HCT116 (cell line): ENCODE measurements around the gene FRZB. TPM values are rescaled to one million over a fixed set of nuclear protein-coding genes. Genes with fewer than 3 reads are reported as not detected.

Experiments
- ATAC-seq: fragments of 200-7000 bp; cut with Tn5 transposase; 2 replicates; pipeline ENCODE4 v1.9.1; 2020; ENCODE audit warnings: mild to moderate bottlenecking, moderate library complexity
- BruUV-seq: library from RNA; stranded (reverse); fragments of 400-500 nt; replicated peaks from 2 replicates; lab custom pipeline; 2021; lab: Mats Ljungman, UMichigan
- CTCF ChIA-PET: fragments of 300-600 bp; sonication (Branson Sonifier 250); formaldehyde crosslinking; loops from one replicate; lab custom pipeline; 2021; ENCODE audit warnings: antibody characterized with exemption; lab: Charles Lee
- POLR2A ChIA-PET: fragments of 300-600, 350-600 bp; sonication (Branson Sonifier 250); formaldehyde crosslinking; loops from one replicate; lab custom pipeline; 2021; ENCODE audit warnings: antibody characterized with exemption; lab: Charles Lee
- RAD21 ChIA-PET, 2 experiments: fragments of 300-600 bp; sonication (Branson Sonifier 250); formaldehyde crosslinking; loops; one replicate each; lab custom pipeline; 2023; ENCODE audit warnings: low total read pairs in 2 of 2; ENCODE audit not compliant: uncharacterized antibody in 2 of 2, unreplicated experiment in 2 of 2, low non-redundant PET in 1 of 2; lab: Charles Lee
- DNase-seq: peaks from one replicate; pipeline ENCODE4 v3.0.0-alpha.2; 2010; ENCODE audit warnings: low read depth, low spot score
- H2AFZ ChIP-seq: fragments of 200-600 bp; shearing (Covaris generic), sonication (generic); 2 replicates; pipeline ENCODE4 v1.6.1; 2017; ENCODE audit warnings: low read depth, mixed run types, mixed read lengths, antibody characterized with exemption, low read length; ENCODE audit not compliant: poor library complexity, severe bottlenecking
- H3K27ac ChIP-seq: 2 replicates; pipeline ENCODE4 v1.5.1; 2012; ENCODE audit warnings: low read depth, low read length
- H3K27me3 ChIP-seq: fragments of 200-600 bp; sonication (generic); 2 replicates; pipeline ENCODE4 v1.6.1; 2016; ENCODE audit warnings: mixed run types, low read length, mixed read lengths; ENCODE audit not compliant: insufficient read depth
- H3K36me3 ChIP-seq, 2 experiments: fragments of 200-500 bp in 1 of 2; fragments of 200-600 bp in 1 of 2; sonication (Bioruptor generic) in 1 of 2; sonication (generic) in 1 of 2; 2 replicates each; pipeline versions ENCODE4 v1.5.1 to v1.6.1; 2014 to 2016; ENCODE audit warnings: low read length in 2 of 2, inconsistent platforms in 1 of 2, mixed read lengths in 1 of 2, mixed run types in 1 of 2; ENCODE audit not compliant: insufficient read depth in 2 of 2, control insufficient read depth in 1 of 2
- H3K4me1 ChIP-seq, 2 experiments: fragments of 200-600 bp in 1 of 2; sonication (generic) in 1 of 2; 2 replicates each; pipeline versions ENCODE4 v1.5.1 to v1.6.1; 2012 to 2017; ENCODE audit warnings: low read length in 2 of 2, inconsistent platforms in 1 of 2, mild to moderate bottlenecking in 1 of 2, mixed read lengths in 1 of 2, mixed run types in 1 of 2, moderate library complexity in 1 of 2; ENCODE audit not compliant: insufficient read depth in 2 of 2, control insufficient read depth in 1 of 2
- H3K4me2 ChIP-seq: fragments of 200-600 bp; sonication (generic); 2 replicates; pipeline ENCODE4 v1.6.1; 2017; ENCODE audit warnings: mixed run types, low read length, mixed read lengths
- H3K4me3 ChIP-seq, 2 experiments: fragments of 200-600 bp in 1 of 2; sonication (generic) in 1 of 2; replicated peaks in 1 of 2; 2 replicates each; pipeline ENCODE4 v1.5.1; 2011 to 2016; ENCODE audit warnings: low read length in 2 of 2, control low read depth in 1 of 2, low read depth in 1 of 2, mild to moderate bottlenecking in 1 of 2, mixed read lengths in 1 of 2, mixed run types in 1 of 2
- H3K79me2 ChIP-seq: fragments of 200-600 bp; sonication (generic); 2 replicates; pipeline ENCODE4 v1.6.1; 2017; ENCODE audit warnings: mild to moderate bottlenecking, mixed run types, low read length, moderate library complexity, mixed read lengths; ENCODE audit not compliant: insufficient read depth
- H3K9ac ChIP-seq: fragments of 200-600 bp; sonication (generic); 2 replicates; pipeline ENCODE4 v1.6.1; 2016; ENCODE audit warnings: low read length, mixed read lengths
- H3K9me2 ChIP-seq: fragments of 200-600 bp; sonication (generic), shearing (Covaris generic); 2 replicates; pipeline ENCODE4 v1.6.1; 2017; ENCODE audit warnings: mixed run types, mild to moderate bottlenecking, moderate library complexity; ENCODE audit not compliant: insufficient read depth
- H3K9me3 ChIP-seq, 2 experiments: fragments of 200-500 bp in 1 of 2; fragments of 200-600 bp in 1 of 2; sonication (Bioruptor generic) in 1 of 2; sonication (generic) in 1 of 2; 2 replicates each; pipeline ENCODE4 v1.6.1; 2014 to 2017; ENCODE audit warnings: low read length in 2 of 2, mixed read lengths in 2 of 2, inconsistent platforms in 1 of 2, low read depth in 1 of 2, mild to moderate bottlenecking in 1 of 2, mixed run types in 1 of 2, moderate library complexity in 1 of 2; ENCODE audit not compliant: control insufficient read depth in 1 of 2, insufficient read depth in 1 of 2
- H4K20me1 ChIP-seq: fragments of 200-600 bp; sonication (generic), shearing (Covaris generic); 2 replicates; pipeline ENCODE4 v1.6.1; 2017; ENCODE audit warnings: mixed run types, mild to moderate bottlenecking, moderate library complexity; ENCODE audit not compliant: insufficient read depth
- CBX3 ChIP-seq: IDR thresholded peaks from 2 replicates; pipeline ENCODE4 v1.6.1; 2012; ENCODE audit warnings: low read depth
- CEBPB ChIP-seq: IDR thresholded peaks from 2 replicates; pipeline ENCODE4 v1.6.1; 2012; ENCODE audit warnings: low read depth
- EZH2 ChIP-seq: fragments of 200-600 bp; sonication (generic); IDR thresholded peaks from 2 replicates; pipeline ENCODE4 v1.6.1; 2017; ENCODE audit warnings: antibody characterized with exemption, mixed run types
- EZH2phosphoT487 ChIP-seq: fragments of 200-600 bp; IDR thresholded peaks from 2 replicates; pipeline ENCODE4 v1.6.1; 2018; ENCODE audit warnings: antibody characterized with exemption, borderline replicate concordance
- SIN3A ChIP-seq: IDR thresholded peaks from 2 replicates; pipeline ENCODE4 v1.6.1; 2012; ENCODE audit warnings: low read depth
- SRF ChIP-seq: IDR thresholded peaks from 2 replicates; pipeline ENCODE4 v1.6.1; 2012; ENCODE audit warnings: low read depth
- YY1 ChIP-seq: IDR thresholded peaks from 2 replicates; pipeline ENCODE4 v1.6.1; 2011; ENCODE audit warnings: low read length, low read depth, moderate library complexity, mild to moderate bottlenecking; ENCODE audit not compliant: insufficient replicate concordance; ENCODE audit errors: extremely low read depth
- intact Hi-C: fragments of 100-400 bp; cut with micrococcal nuclease; formaldehyde crosslinking; loops from 2 replicates; pipeline ENCODE4 v1.10.0; 2022
- total RNA-seq: library from RNA; stranded (reverse); gene quantifications from one replicate; pipeline ENCODE4 v1.2.1, GENCODE V29; 2021; ENCODE audit not compliant: unreplicated experiment
- TF ChIP-seq, protein P1 (sequence below), 3 experiments: fragments of 200-600 bp in 1 of 3; sonication (generic) in 1 of 3; IDR thresholded peaks in 2 of 3; conservative IDR thresholded peaks in 1 of 3; 2 replicates each; pipeline ENCODE4 v1.5.1; 2012 to 2017; ENCODE audit warnings: low read depth in 2 of 3, low read length in 2 of 3, antibody characterized with exemption in 1 of 3, borderline replicate concordance in 1 of 3, control low read depth in 1 of 3, mild to moderate bottlenecking in 1 of 3, mixed read lengths in 1 of 3, mixed run types in 1 of 3, moderate library complexity in 1 of 3; ENCODE audit not compliant: insufficient read depth in 1 of 3
- TF ChIP-seq, protein P2 (sequence below): IDR thresholded peaks from 2 replicates; pipeline ENCODE4 v1.6.1; 2011; ENCODE audit warnings: mild to moderate bottlenecking, low read length, moderate library complexity; ENCODE audit not compliant: insufficient replicate concordance; ENCODE audit errors: extremely low read depth
- TF ChIP-seq, protein P3 (sequence below): IDR thresholded peaks from 2 replicates; pipeline ENCODE4 v1.6.1; 2012
- TF ChIP-seq, protein P4 (sequence below): IDR thresholded peaks from 2 replicates; pipeline ENCODE4 v1.6.1; 2012

The FRZB gene
- total RNA-seq, 1 experiment from 2014 or later = 0.49 TPM

DNA sequence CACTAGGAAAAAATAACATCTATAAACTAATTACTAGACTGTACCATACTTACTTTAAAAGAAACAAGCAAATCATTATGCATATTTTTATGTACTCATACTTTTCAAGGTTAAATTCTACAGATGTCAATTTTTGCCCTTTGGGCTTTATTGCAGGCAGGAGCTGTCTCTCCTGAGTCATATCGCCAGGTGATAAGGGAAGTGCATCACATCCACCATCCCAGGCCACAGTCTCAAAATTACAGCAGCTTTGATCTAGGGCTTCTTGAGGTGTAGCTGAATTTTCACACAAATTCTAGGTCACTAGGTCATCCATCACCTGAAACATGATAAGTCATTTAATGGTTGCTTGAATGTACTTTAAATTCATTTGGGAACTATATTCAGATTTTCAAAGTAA, 38.4 kb upstream of the FRZB start (continued):
- TF ChIP-seq, protein P1, sequence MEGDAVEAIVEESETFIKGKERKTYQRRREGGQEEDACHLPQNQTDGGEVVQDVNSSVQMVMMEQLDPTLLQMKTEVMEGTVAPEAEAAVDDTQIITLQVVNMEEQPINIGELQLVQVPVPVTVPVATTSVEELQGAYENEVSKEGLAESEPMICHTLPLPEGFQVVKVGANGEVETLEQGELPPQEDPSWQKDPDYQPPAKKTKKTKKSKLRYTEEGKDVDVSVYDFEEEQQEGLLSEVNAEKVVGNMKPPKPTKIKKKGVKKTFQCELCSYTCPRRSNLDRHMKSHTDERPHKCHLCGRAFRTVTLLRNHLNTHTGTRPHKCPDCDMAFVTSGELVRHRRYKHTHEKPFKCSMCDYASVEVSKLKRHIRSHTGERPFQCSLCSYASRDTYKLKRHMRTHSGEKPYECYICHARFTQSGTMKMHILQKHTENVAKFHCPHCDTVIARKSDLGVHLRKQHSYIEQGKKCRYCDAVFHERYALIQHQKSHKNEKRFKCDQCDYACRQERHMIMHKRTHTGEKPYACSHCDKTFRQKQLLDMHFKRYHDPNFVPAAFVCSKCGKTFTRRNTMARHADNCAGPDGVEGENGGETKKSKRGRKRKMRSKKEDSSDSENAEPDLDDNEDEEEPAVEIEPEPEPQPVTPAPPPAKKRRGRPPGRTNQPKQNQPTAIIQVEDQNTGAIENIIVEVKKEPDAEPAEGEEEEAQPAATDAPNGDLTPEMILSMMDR (IDR thresholded peaks at IDR 0.05 in 2 of 3, conservative IDR thresholded peaks at IDR 0.05 in 1 of 3; ENCODE audit: borderline replicate concordance in 1 of 3, insufficient read depth in 1 of 3, low read depth in 2 of 3, low read length in 2 of 3) = no peak
- no peak for TF ChIP-seq EZH2

DNA sequence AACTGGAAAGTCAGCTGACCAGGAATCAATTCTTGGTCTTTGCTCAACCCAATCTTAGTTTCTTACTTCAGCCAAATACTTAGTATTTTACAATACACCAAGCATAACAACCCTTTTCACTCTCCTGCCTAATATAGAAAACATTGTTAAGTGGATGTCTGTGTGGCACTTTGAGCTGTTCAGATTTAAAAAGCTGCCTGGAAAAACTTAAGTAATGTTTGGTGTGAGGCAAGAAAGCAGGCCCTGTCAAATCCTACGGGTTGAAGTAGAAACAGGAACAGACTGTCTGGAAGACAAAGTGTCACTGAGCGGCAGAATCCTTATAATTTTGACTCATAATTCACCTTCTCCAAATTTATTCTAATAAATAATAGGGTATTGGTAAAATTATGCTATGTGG, 37.1 kb upstream of the FRZB start:
- Histone ChIP-seq H3K27ac (no peak overlapping the region), H3K79me2 (no peaks in the 10 kb centered on the region), H3K9me3 (no peaks in the 10 kb centered on the region), H3K27me3 (no peaks in the 10 kb centered on the region), H3K4me3 (no peak overlapping the region), H3K9me2 (no peaks in the 10 kb centered on the region), H3K4me1 (peaks cover 3 to 6% of the 10 kb centered on the region in 2 experiments; a peak in 1 of 4 replicates), H3K36me3 (peaks cover 0 to 4% of the 10 kb centered on the region in 2 experiments; a peak in 1 of 4 replicates), H3K9ac (no peak overlapping the region), H4K20me1 (no peaks in the 10 kb centered on the region), H3K4me2 (no peak overlapping the region), H2AFZ (no peak overlapping the region)
- RAD21 ChIA-PET = no interaction called here
- intact Hi-C loops = no loop called here
- ATAC-seq (no peak), DNase-seq (no peak)
- CTCF ChIA-PET = no interaction called here
- TF ChIP-seq YY1 (no peak), SRF (no peak), CBX3 (no peak), SIN3A (no peak), EZH2 (no peak), EZH2phosphoT487 (no peak), CEBPB (no peak)
- TF ChIP-seq, protein P2, sequence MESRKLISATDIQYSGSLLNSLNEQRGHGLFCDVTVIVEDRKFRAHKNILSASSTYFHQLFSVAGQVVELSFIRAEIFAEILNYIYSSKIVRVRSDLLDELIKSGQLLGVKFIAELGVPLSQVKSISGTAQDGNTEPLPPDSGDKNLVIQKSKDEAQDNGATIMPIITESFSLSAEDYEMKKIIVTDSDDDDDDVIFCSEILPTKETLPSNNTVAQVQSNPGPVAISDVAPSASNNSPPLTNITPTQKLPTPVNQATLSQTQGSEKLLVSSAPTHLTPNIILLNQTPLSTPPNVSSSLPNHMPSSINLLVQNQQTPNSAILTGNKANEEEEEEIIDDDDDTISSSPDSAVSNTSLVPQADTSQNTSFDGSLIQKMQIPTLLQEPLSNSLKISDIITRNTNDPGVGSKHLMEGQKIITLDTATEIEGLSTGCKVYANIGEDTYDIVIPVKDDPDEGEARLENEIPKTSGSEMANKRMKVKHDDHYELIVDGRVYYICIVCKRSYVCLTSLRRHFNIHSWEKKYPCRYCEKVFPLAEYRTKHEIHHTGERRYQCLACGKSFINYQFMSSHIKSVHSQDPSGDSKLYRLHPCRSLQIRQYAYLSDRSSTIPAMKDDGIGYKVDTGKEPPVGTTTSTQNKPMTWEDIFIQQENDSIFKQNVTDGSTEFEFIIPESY = no peak
- TF ChIP-seq, protein P3, sequence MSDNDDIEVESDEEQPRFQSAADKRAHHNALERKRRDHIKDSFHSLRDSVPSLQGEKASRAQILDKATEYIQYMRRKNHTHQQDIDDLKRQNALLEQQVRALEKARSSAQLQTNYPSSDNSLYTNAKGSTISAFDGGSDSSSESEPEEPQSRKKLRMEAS = no peak
- TF ChIP-seq, protein P4, sequence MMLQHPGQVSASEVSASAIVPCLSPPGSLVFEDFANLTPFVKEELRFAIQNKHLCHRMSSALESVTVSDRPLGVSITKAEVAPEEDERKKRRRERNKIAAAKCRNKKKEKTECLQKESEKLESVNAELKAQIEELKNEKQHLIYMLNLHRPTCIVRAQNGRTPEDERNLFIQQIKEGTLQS = no peak
- POLR2A ChIA-PET = no interaction called here
- BruUV-seq = no TSS peak
